HCT116 (cell line): ENCODE measurements around the gene POLR2H. TPM values are rescaled to one million over a fixed set of nuclear protein-coding genes. Genes with fewer than 3 reads are reported as not detected.

Source experiments
- ATAC-seq: fragments of 200-7000 bp; cut with Tn5 transposase; 2 replicates; pipeline ENCODE4 v1.9.1; 2020; ENCODE audit warnings: mild to moderate bottlenecking, moderate library complexity
- BruUV-seq: library from RNA; stranded (reverse); fragments of 400-500 nt; replicated peaks from 2 replicates; lab custom pipeline; 2021; lab: Mats Ljungman, UMichigan
- CTCF ChIA-PET: fragments of 300-600 bp; sonication (Branson Sonifier 250); formaldehyde crosslinking; loops from one replicate; lab custom pipeline; 2021; ENCODE audit warnings: antibody characterized with exemption; lab: Charles Lee
- POLR2A ChIA-PET: fragments of 300-600, 350-600 bp; sonication (Branson Sonifier 250); formaldehyde crosslinking; loops from one replicate; lab custom pipeline; 2021; ENCODE audit warnings: antibody characterized with exemption; lab: Charles Lee
- RAD21 ChIA-PET, 2 experiments: fragments of 300-600 bp; sonication (Branson Sonifier 250); formaldehyde crosslinking; loops; one replicate each; lab custom pipeline; 2023; ENCODE audit warnings: low total read pairs in 2 of 2; ENCODE audit not compliant: uncharacterized antibody in 2 of 2, unreplicated experiment in 2 of 2, low non-redundant PET in 1 of 2; lab: Charles Lee
- DNase-seq: peaks from one replicate; pipeline ENCODE4 v3.0.0-alpha.2; 2010; ENCODE audit warnings: low read depth, low spot score
- H2AFZ ChIP-seq: fragments of 200-600 bp; shearing (Covaris generic), sonication (generic); 2 replicates; pipeline ENCODE4 v1.6.1; 2017; ENCODE audit warnings: low read depth, mixed run types, mixed read lengths, antibody characterized with exemption, low read length; ENCODE audit not compliant: poor library complexity, severe bottlenecking
- H3K27ac ChIP-seq: 2 replicates; pipeline ENCODE4 v1.5.1; 2012; ENCODE audit warnings: low read depth, low read length
- H3K27me3 ChIP-seq: fragments of 200-600 bp; sonication (generic); 2 replicates; pipeline ENCODE4 v1.6.1; 2016; ENCODE audit warnings: mixed run types, low read length, mixed read lengths; ENCODE audit not compliant: insufficient read depth
- H3K36me3 ChIP-seq, 2 experiments: fragments of 200-500 bp in 1 of 2; fragments of 200-600 bp in 1 of 2; sonication (Bioruptor generic) in 1 of 2; sonication (generic) in 1 of 2; 2 replicates each; pipeline versions ENCODE4 v1.5.1 to v1.6.1; 2014 to 2016; ENCODE audit warnings: low read length in 2 of 2, inconsistent platforms in 1 of 2, mixed read lengths in 1 of 2, mixed run types in 1 of 2; ENCODE audit not compliant: insufficient read depth in 2 of 2, control insufficient read depth in 1 of 2
- H3K4me1 ChIP-seq, 2 experiments: fragments of 200-600 bp in 1 of 2; sonication (generic) in 1 of 2; 2 replicates each; pipeline versions ENCODE4 v1.5.1 to v1.6.1; 2012 to 2017; ENCODE audit warnings: low read length in 2 of 2, inconsistent platforms in 1 of 2, mild to moderate bottlenecking in 1 of 2, mixed read lengths in 1 of 2, mixed run types in 1 of 2, moderate library complexity in 1 of 2; ENCODE audit not compliant: insufficient read depth in 2 of 2, control insufficient read depth in 1 of 2
- H3K4me2 ChIP-seq: fragments of 200-600 bp; sonication (generic); 2 replicates; pipeline ENCODE4 v1.6.1; 2017; ENCODE audit warnings: mixed run types, low read length, mixed read lengths
- H3K4me3 ChIP-seq, 2 experiments: fragments of 200-600 bp in 1 of 2; sonication (generic) in 1 of 2; replicated peaks in 1 of 2; 2 replicates each; pipeline ENCODE4 v1.5.1; 2011 to 2016; ENCODE audit warnings: low read length in 2 of 2, control low read depth in 1 of 2, low read depth in 1 of 2, mild to moderate bottlenecking in 1 of 2, mixed read lengths in 1 of 2, mixed run types in 1 of 2
- H3K79me2 ChIP-seq: fragments of 200-600 bp; sonication (generic); 2 replicates; pipeline ENCODE4 v1.6.1; 2017; ENCODE audit warnings: mild to moderate bottlenecking, mixed run types, low read length, moderate library complexity, mixed read lengths; ENCODE audit not compliant: insufficient read depth
- H3K9ac ChIP-seq: fragments of 200-600 bp; sonication (generic); 2 replicates; pipeline ENCODE4 v1.6.1; 2016; ENCODE audit warnings: low read length, mixed read lengths
- H3K9me2 ChIP-seq: fragments of 200-600 bp; sonication (generic), shearing (Covaris generic); 2 replicates; pipeline ENCODE4 v1.6.1; 2017; ENCODE audit warnings: mixed run types, mild to moderate bottlenecking, moderate library complexity; ENCODE audit not compliant: insufficient read depth
- H3K9me3 ChIP-seq, 2 experiments: fragments of 200-500 bp in 1 of 2; fragments of 200-600 bp in 1 of 2; sonication (Bioruptor generic) in 1 of 2; sonication (generic) in 1 of 2; 2 replicates each; pipeline ENCODE4 v1.6.1; 2014 to 2017; ENCODE audit warnings: low read length in 2 of 2, mixed read lengths in 2 of 2, inconsistent platforms in 1 of 2, low read depth in 1 of 2, mild to moderate bottlenecking in 1 of 2, mixed run types in 1 of 2, moderate library complexity in 1 of 2; ENCODE audit not compliant: control insufficient read depth in 1 of 2, insufficient read depth in 1 of 2
- H4K20me1 ChIP-seq: fragments of 200-600 bp; sonication (generic), shearing (Covaris generic); 2 replicates; pipeline ENCODE4 v1.6.1; 2017; ENCODE audit warnings: mixed run types, mild to moderate bottlenecking, moderate library complexity; ENCODE audit not compliant: insufficient read depth
- CBX3 ChIP-seq: IDR thresholded peaks from 2 replicates; pipeline ENCODE4 v1.6.1; 2012; ENCODE audit warnings: low read depth
- CEBPB ChIP-seq: IDR thresholded peaks from 2 replicates; pipeline ENCODE4 v1.6.1; 2012; ENCODE audit warnings: low read depth
- EZH2phosphoT487 ChIP-seq: fragments of 200-600 bp; IDR thresholded peaks from 2 replicates; pipeline ENCODE4 v1.6.1; 2018; ENCODE audit warnings: antibody characterized with exemption, borderline replicate concordance
- JUND ChIP-seq: IDR thresholded peaks from 2 replicates; pipeline ENCODE4 v1.6.1; 2012
- POLR2A ChIP-seq: IDR thresholded peaks from 2 replicates; pipeline ENCODE4 v1.7.0; 2011; ENCODE audit warnings: borderline replicate concordance; ENCODE audit not compliant: insufficient read depth, insufficient read length; ENCODE audit errors: extremely low read depth
- POLR2AphosphoS5 ChIP-seq: IDR thresholded peaks from 2 replicates; pipeline ENCODE4 v1.6.1; 2011; ENCODE audit warnings: mild to moderate bottlenecking, low read depth, low read length, moderate library complexity
- SP1 ChIP-seq: IDR thresholded peaks from 2 replicates; pipeline ENCODE4 v1.6.1; 2012; ENCODE audit warnings: low read depth
- TCF7L2 ChIP-seq: IDR thresholded peaks from 2 replicates; pipeline ENCODE4 v1.7.0; 2011; ENCODE audit warnings: borderline replicate concordance, inconsistent platforms; ENCODE audit not compliant: insufficient read depth, insufficient read length; ENCODE audit errors: extremely low read depth
- intact Hi-C: fragments of 100-400 bp; cut with micrococcal nuclease; formaldehyde crosslinking; loops from 2 replicates; pipeline ENCODE4 v1.10.0; 2022
- total RNA-seq: library from RNA; stranded (reverse); gene quantifications from one replicate; pipeline ENCODE4 v1.2.1, GENCODE V29; 2021; ENCODE audit not compliant: unreplicated experiment
- TF ChIP-seq, protein P1 (sequence below), 3 experiments: fragments of 200-600 bp in 1 of 3; sonication (generic) in 1 of 3; IDR thresholded peaks in 2 of 3; conservative IDR thresholded peaks in 1 of 3; 2 replicates each; pipeline ENCODE4 v1.5.1; 2012 to 2017; ENCODE audit warnings: low read depth in 2 of 3, low read length in 2 of 3, antibody characterized with exemption in 1 of 3, borderline replicate concordance in 1 of 3, control low read depth in 1 of 3, mild to moderate bottlenecking in 1 of 3, mixed read lengths in 1 of 3, mixed run types in 1 of 3, moderate library complexity in 1 of 3; ENCODE audit not compliant: insufficient read depth in 1 of 3
- TF ChIP-seq, protein P2 (sequence below): IDR thresholded peaks from 2 replicates; pipeline ENCODE4 v1.6.1; 2012
- TF ChIP-seq, protein P3 (sequence below): IDR thresholded peaks from 2 replicates; pipeline ENCODE4 v1.6.1; 2012

Gene POLR2H
- total RNA-seq, 1 experiment from 2014 or later: 156 TPM

DNA sequence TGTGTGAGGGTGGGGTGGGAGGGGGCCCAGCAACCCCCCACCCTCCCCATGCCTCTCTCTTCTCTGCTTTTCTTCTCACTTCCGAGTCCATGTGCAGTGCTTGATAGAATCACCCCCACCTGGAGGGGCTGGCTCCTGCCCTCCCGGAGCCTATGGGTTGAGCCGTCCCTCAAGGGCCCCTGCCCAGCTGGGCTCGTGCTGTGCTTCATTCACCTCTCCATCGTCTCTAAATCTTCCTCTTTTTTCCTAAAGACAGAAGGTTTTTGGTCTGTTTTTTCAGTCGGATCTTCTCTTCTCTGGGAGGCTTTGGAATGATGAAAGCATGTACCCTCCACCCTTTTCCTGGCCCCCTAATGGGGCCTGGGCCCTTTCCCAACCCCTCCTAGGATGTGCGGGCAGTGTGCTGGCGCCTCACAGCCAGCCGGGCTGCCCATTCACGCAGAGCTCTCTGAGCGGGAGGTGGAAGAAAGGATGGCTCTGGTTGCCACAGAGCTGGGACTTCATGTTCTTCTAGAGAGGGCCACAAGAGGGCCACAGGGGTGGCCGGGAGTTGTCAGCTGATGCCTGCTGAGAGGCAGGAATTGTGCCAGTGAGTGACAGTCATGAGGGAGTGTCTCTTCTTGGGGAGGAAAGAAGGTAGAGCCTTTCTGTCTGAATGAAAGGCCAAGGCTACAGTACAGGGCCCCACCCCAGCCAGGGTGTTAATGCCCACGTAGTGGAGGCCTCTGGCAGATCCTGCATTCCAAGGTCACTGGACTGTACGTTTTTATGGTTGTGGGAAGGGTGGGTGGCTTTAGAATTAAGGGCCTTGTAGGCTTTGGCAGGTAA is 16.0 kb upstream of the POLR2H start:
- DNase-seq: peak; percentile 80
- H3K79me2 ChIP-seq: no peaks in the 10 kb centered on the region
- H2AFZ ChIP-seq: no peak overlapping the region
- no peaks in the 10 kb centered on the region for H3K9me2 ChIP-seq
- no TSS peak for BruUV-seq
- POLR2A ChIA-PET: interaction anchor here (0.6 to 1.3 kb wide), 6 partner anchors 8 to 28 kb away, joined by 3 to 6 read pairs (median 4); partner anchors contain the start of gene FAM131A
- peaks cover 9 to 14% of the 10 kb centered on the region in 2 experiments for H3K4me1 ChIP-seq
- H3K27ac ChIP-seq: peak overlapping the region; percentile 40
- no peaks in the 10 kb centered on the region for H4K20me1 ChIP-seq
- CTCF ChIA-PET: interaction anchor here (0.9 to 1.5 kb wide), 8 partner anchors 9 to 450 kb away, joined by 3 to 7 read pairs (median 4); partner anchors contain the start of genes FAM131A and POLR2H
- RAD21 ChIA-PET: no interaction called here
- no peaks in the 10 kb centered on the region for H3K9me3 ChIP-seq
- H3K4me3 ChIP-seq: no peak overlapping the region
- H3K27me3 ChIP-seq: no peaks in the 10 kb centered on the region
- peak overlapping the region; percentile 56 for H3K4me2 ChIP-seq
- intact Hi-C loops: no loop called here
- ATAC-seq: peak; percentile 90
- H3K9ac ChIP-seq: peak overlapping the region; percentile 10; the same call in 1 of the 2 replicates
- TF ChIP-seq POLR2AphosphoS5 (peak; percentile 55; the same call in 1 of the 2 replicates), CEBPB (no peak), JUND (no peak), EZH2phosphoT487 (no peak), TCF7L2 (no peak), POLR2A (no peak), CBX3 (no peak), SP1 (peak; percentile 11; the same call in 1 of the 2 replicates)
- TF ChIP-seq, protein P1, sequence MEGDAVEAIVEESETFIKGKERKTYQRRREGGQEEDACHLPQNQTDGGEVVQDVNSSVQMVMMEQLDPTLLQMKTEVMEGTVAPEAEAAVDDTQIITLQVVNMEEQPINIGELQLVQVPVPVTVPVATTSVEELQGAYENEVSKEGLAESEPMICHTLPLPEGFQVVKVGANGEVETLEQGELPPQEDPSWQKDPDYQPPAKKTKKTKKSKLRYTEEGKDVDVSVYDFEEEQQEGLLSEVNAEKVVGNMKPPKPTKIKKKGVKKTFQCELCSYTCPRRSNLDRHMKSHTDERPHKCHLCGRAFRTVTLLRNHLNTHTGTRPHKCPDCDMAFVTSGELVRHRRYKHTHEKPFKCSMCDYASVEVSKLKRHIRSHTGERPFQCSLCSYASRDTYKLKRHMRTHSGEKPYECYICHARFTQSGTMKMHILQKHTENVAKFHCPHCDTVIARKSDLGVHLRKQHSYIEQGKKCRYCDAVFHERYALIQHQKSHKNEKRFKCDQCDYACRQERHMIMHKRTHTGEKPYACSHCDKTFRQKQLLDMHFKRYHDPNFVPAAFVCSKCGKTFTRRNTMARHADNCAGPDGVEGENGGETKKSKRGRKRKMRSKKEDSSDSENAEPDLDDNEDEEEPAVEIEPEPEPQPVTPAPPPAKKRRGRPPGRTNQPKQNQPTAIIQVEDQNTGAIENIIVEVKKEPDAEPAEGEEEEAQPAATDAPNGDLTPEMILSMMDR (IDR thresholded peaks at IDR 0.05 in 2 of 3, conservative IDR thresholded peaks at IDR 0.05 in 1 of 3; ENCODE audit: borderline replicate concordance in 1 of 3, insufficient read depth in 1 of 3, low read depth in 2 of 3, low read length in 2 of 3): peak; percentile 67 to 79 (median 70)
- TF ChIP-seq, protein P2, sequence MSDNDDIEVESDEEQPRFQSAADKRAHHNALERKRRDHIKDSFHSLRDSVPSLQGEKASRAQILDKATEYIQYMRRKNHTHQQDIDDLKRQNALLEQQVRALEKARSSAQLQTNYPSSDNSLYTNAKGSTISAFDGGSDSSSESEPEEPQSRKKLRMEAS: peak; percentile 27; the same call in 1 of the 2 replicates
- TF ChIP-seq, protein P3, sequence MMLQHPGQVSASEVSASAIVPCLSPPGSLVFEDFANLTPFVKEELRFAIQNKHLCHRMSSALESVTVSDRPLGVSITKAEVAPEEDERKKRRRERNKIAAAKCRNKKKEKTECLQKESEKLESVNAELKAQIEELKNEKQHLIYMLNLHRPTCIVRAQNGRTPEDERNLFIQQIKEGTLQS: no peak
- H3K36me3 ChIP-seq: peaks cover 5 to 9% of the 10 kb centered on the region in 2 experiments; a peak in 2 of 4 replicates
